Measurements from ENCODE around the gene ZNF324B.

DNA sequence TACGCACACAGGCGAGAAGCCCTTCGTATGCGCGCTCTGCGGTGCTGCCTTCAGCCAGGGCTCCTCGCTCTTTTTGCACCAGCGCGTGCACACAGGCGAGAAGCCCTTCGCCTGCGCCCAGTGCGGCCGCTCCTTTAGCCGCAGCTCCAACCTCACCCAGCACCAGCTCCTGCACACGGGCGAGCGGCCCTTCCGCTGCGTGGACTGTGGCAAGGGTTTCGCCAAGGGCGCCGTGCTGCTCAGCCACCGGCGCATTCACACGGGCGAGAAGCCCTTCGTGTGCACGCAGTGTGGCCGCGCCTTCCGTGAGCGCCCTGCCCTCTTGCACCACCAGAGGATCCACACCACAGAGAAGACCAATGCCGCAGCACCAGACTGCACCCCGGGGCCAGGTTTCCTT lies 4.7 kb downstream of the ZNF324B start:
- TF ChIP-seq ZNF274 (IDR thresholded peaks at IDR 0.05; ENCODE audit: low read depth, low read length) (no peak), SUZ12 (IDR thresholded peaks at IDR 0.05; ENCODE audit: extremely low read depth, insufficient read depth, insufficient read length) (no peak)
